Neuronal stem cell (in vitro differentiated cells): ENCODE measurements around the gene NDRG2.

Experiments used
- DNase-seq: peaks from one replicate; pipeline ENCODE4 v3.0.0-alpha.2; 2013; ENCODE audit warnings: low spot score
- H2AFZ ChIP-seq: one replicate; pipeline ENCODE4 v1.6.1; 2013; ENCODE audit warnings: mild to moderate bottlenecking, low read length, inconsistent platforms
- H2AK5ac ChIP-seq: 2 replicates; pipeline ENCODE4 v1.6.1; 2013; ENCODE audit warnings: low read depth, mild to moderate bottlenecking, inconsistent platforms, low read length, moderate library complexity, mixed read lengths
- H2BK120ac ChIP-seq: 2 replicates; pipeline ENCODE4 v1.6.1; 2013; ENCODE audit warnings: low read depth, mild to moderate bottlenecking, inconsistent platforms, low read length, moderate library complexity, mixed read lengths
- H2BK12ac ChIP-seq: one replicate; pipeline ENCODE4 v1.6.1; 2013; ENCODE audit warnings: low read length, inconsistent platforms
- H2BK15ac ChIP-seq: 2 replicates; pipeline ENCODE4 v1.6.1; 2013; ENCODE audit warnings: mild to moderate bottlenecking, low read length, inconsistent platforms, mixed read lengths
- H2BK5ac ChIP-seq: one replicate; pipeline ENCODE4 v1.6.1; 2013; ENCODE audit warnings: inconsistent platforms, mild to moderate bottlenecking, low read length, moderate library complexity
- H3K14ac ChIP-seq: one replicate; pipeline ENCODE4 v1.6.1; 2013; ENCODE audit warnings: low read length, inconsistent platforms
- H3K18ac ChIP-seq: 2 replicates; pipeline ENCODE4 v1.6.1; 2013; ENCODE audit warnings: low read length, inconsistent platforms
- H3K23ac ChIP-seq: 2 replicates; pipeline ENCODE4 v1.6.1; 2013; ENCODE audit warnings: low read depth, mild to moderate bottlenecking, mixed read lengths, low read length, inconsistent platforms; ENCODE audit not compliant: poor library complexity
- H3K27ac ChIP-seq: replicated peaks from 3 replicates; pipeline ENCODE4 v1.5.1; 2013; ENCODE audit warnings: low read length, inconsistent platforms
- H3K27me3 ChIP-seq, 3 experiments: 2 replicates each; pipeline ENCODE4 v1.6.1; 2013; ENCODE audit warnings: low read length in 3 of 3, mild to moderate bottlenecking in 2 of 3, inconsistent platforms in 1 of 3, low read depth in 1 of 3, mixed read lengths in 1 of 3, moderate library complexity in 1 of 3; ENCODE audit not compliant: control insufficient read depth in 3 of 3, insufficient read depth in 3 of 3
- H3K36me3 ChIP-seq, 2 donors: replicated peaks in 1 of 2; 2 replicates each; pipeline ENCODE4 v1.6.1; 2013; ENCODE audit warnings: low read length in 2 of 2; ENCODE audit not compliant: control insufficient read depth in 2 of 2, insufficient read depth in 2 of 2
- H3K4ac ChIP-seq: 2 replicates; pipeline ENCODE4 v1.6.1; 2013; ENCODE audit warnings: inconsistent platforms, mild to moderate bottlenecking, low read length, moderate library complexity
- H3K4me1 ChIP-seq, 2 donors: 1 replicate in 1 of 2; 2 replicates in 1 of 2; pipeline ENCODE4 v1.6.1; 2013; ENCODE audit warnings: low read length in 2 of 2, low read depth in 1 of 2; ENCODE audit not compliant: control insufficient read depth in 2 of 2, insufficient read depth in 1 of 2
- H3K4me2 ChIP-seq: one replicate; pipeline ENCODE4 v1.6.1; 2013; ENCODE audit warnings: mild to moderate bottlenecking, low read length, inconsistent platforms; ENCODE audit not compliant: insufficient read depth, poor library complexity, severe bottlenecking
- H3K4me3 ChIP-seq, 2 donors: 2 replicates each; pipeline ENCODE4 v1.5.1; 2013; ENCODE audit warnings: low read length in 2 of 2, mild to moderate bottlenecking in 2 of 2, inconsistent platforms in 1 of 2, moderate library complexity in 1 of 2
- H3K79me1 ChIP-seq: one replicate; pipeline ENCODE4 v1.6.1; 2013; ENCODE audit warnings: low read depth, mild to moderate bottlenecking, inconsistent platforms, low read length, moderate library complexity
- H3K9ac ChIP-seq: one replicate; pipeline ENCODE4 v1.6.1; 2013; ENCODE audit warnings: mild to moderate bottlenecking, low read depth, low read length, inconsistent platforms; ENCODE audit not compliant: poor library complexity
- H3K9me3 ChIP-seq, 2 donors: replicated peaks in 1 of 2; 2 replicates each; pipeline versions ENCODE3 to v1.6.1; 2013; ENCODE audit warnings: low read length in 2 of 2, mild to moderate bottlenecking in 2 of 2, inconsistent platforms in 1 of 2, low read depth in 1 of 2, mixed read lengths in 1 of 2, moderate library complexity in 1 of 2; ENCODE audit not compliant: control insufficient read depth in 2 of 2, insufficient read depth in 1 of 2
- H4K8ac ChIP-seq: one replicate; pipeline ENCODE4 v1.6.1; 2013; ENCODE audit warnings: low read depth, mild to moderate bottlenecking, inconsistent platforms, low read length, moderate library complexity
- H4K91ac ChIP-seq: one replicate; pipeline ENCODE4 v1.6.1; 2013; ENCODE audit warnings: low read length, low read depth, mild to moderate bottlenecking, inconsistent platforms; ENCODE audit not compliant: poor library complexity
- WGBS, 2 donors: extraction: QIAGEN DNeasy Blood & Tissue Kit; methylation state at CpG; one replicate each; pipeline ENCODE4 v1.1.7; 2013; ENCODE audit warnings: missing lambda C conversion rate in 2 of 2, mixed read lengths in 1 of 2; ENCODE audit not compliant: insufficient read length in 2 of 2, insufficient replicate concordance in 1 of 2; ENCODE audit errors: extremely low coverage in 2 of 2; 5-methylcytosine and 5-hydroxymethylcytosine counted together

Gene NDRG2

GRCh38 chr14:21026988-21027315, 2.1 kb upstream of the NDRG2 start:
- Histone ChIP-seq H3K9me3 (peaks cover 0 to 6% of the 10 kb centered on the region in 2 donors), H2AK5ac (no peak overlapping the region), H3K4ac (no peak overlapping the region), H3K4me2 (no peak overlapping the region), H3K9ac (no peak overlapping the region), H2BK5ac (no peak overlapping the region), H2BK120ac (no peak overlapping the region), H3K4me3 (no peak overlapping the region), H3K79me1 (no peaks in the 10 kb centered on the region), H3K27me3 (peaks cover 8 to 93% (median 36%) of the 10 kb centered on the region in 3 experiments), H3K14ac (no peak overlapping the region), H2BK15ac (no peak overlapping the region), H3K36me3 (no peaks in the 10 kb centered on the region), H2AFZ (no peak overlapping the region), H3K18ac (peak overlapping the region; percentile 52), H2BK12ac (no peak overlapping the region), H4K91ac (no peak overlapping the region), H3K27ac (no peak overlapping the region), H3K23ac (no peak overlapping the region), H4K8ac (no peak overlapping the region), H3K4me1 (peaks cover 4 to 13% of the 10 kb centered on the region in 2 donors)
- DNase-seq: no peak
- no CpG with 5 or more reads among the region's 3 CpGs for WGBS, 2 donors

- DNase-seq: no peak
- Histone ChIP-seq H3K36me3 (no peaks in the 10 kb centered on the region), H3K27me3 (peaks cover 8 to 93% (median 36%) of the 10 kb centered on the region in 3 experiments), H3K4ac (no peak overlapping the region), H3K14ac (no peak overlapping the region), H2BK120ac (no peak overlapping the region), H2BK5ac (peak overlapping the region; percentile 5), H3K79me1 (no peaks in the 10 kb centered on the region), H2BK15ac (no peak overlapping the region), H3K23ac (no peak overlapping the region), H2AK5ac (peak overlapping the region; percentile 36), H3K27ac (no peak overlapping the region), H2AFZ (no peak overlapping the region), H3K9me3 (peaks cover 0 to 6% of the 10 kb centered on the region in 2 donors), H3K4me3 (no peak overlapping the region), H3K9ac (no peak overlapping the region), H4K8ac (no peak overlapping the region), H2BK12ac (no peak overlapping the region), H3K4me1 (peaks cover 4 to 13% of the 10 kb centered on the region in 2 donors), H3K18ac (peak overlapping the region; percentile 55), H4K91ac (no peak overlapping the region), H3K4me2 (peak overlapping the region; percentile 94)
- no CpG with 5 or more reads among the region's 7 CpGs for WGBS, 2 donors
These were observed 1.6 kb upstream of the NDRG2 start for GRCh38 chr14:21026274-21026987.

GRCh38 chr14:21025371-21026273, 761 bp upstream of the NDRG2 start:
- Histone ChIP-seq H2BK12ac (no peak overlapping the region), H2AK5ac (peak overlapping the region; percentile 36), H2BK120ac (no peak overlapping the region), H3K4me3 (peak overlapping the region; percentile 53 to 72), H2BK15ac (peak overlapping the region; percentile 71), H2BK5ac (no peak overlapping the region), H3K4me1 (peaks cover 4 to 13% of the 10 kb centered on the region in 2 donors), H4K91ac (no peak overlapping the region), H3K9me3 (peaks cover 0 to 6% of the 10 kb centered on the region in 2 donors), H3K27ac (no peak overlapping the region), H3K27me3 (peaks cover 8 to 93% (median 36%) of the 10 kb centered on the region in 3 experiments), H4K8ac (no peak overlapping the region), H3K4me2 (peak overlapping the region; percentile 94), H3K9ac (peak overlapping the region; percentile 78), H3K79me1 (no peaks in the 10 kb centered on the region), H2AFZ (peak overlapping the region; percentile 93), H3K23ac (peak overlapping the region; percentile 69), H3K36me3 (no peaks in the 10 kb centered on the region), H3K4ac (no peak overlapping the region), H3K18ac (peak overlapping the region; percentile 95), H3K14ac (peak overlapping the region; percentile 25)
- WGBS, 2 donors: no CpG with 5 or more reads among the region's 58 CpGs
- DNase-seq: peak; percentile 31
